Upper lobe of right lung (tissue), 1 donor: ENCODE results near the gene GLO1. TPM values are rescaled to one million over a fixed set of nuclear protein-coding genes. Genes with fewer than 3 reads are reported as not detected.

Experiments used
- ATAC-seq: fragments of 200-7000 bp; cut with Tn5 transposase; one replicate; pipeline ENCODE4 v1.9.1; 2020; ENCODE audit warnings: mild to moderate bottlenecking, moderate library complexity
- DNase-seq: peaks from one replicate; pipeline ENCODE4 v3.0.0-alpha.2; 2020
- H3K27ac ChIP-seq: fragments of 200-600 bp; one replicate; pipeline ENCODE4 v1.8.0; 2022
- H3K27me3 ChIP-seq: fragments of 200-600 bp; one replicate; pipeline ENCODE4 v1.8.0; 2022; ENCODE audit warnings: mild to moderate bottlenecking
- H3K36me3 ChIP-seq: fragments of 200-600 bp; one replicate; pipeline ENCODE4 v1.8.0; 2022
- H3K4me1 ChIP-seq: fragments of 200-600 bp; one replicate; pipeline ENCODE4 v1.8.0; 2022
- H3K4me3 ChIP-seq: fragments of 200-600 bp; one replicate; pipeline ENCODE4 v1.8.0; 2022; ENCODE audit warnings: mild to moderate bottlenecking
- H3K9me3 ChIP-seq: fragments of 200-600 bp; one replicate; pipeline ENCODE4 v1.8.0; 2022
- intact Hi-C: fragments of 100-400 bp; cut with DNase I; formaldehyde crosslinking; loops from one replicate; pipeline ENCODE4 v1.11.0; 2022
- total RNA-seq: library from RNA; stranded (reverse); fragmentation: NEBNext Ultra II Directional; extraction: Animal tissue kit (Norgen Biotek cat#: 25700); gene quantifications from one replicate; pipeline ENCODE4 v1.2.1, GENCODE V29; 2021
- TF ChIP-seq, protein P1 (sequence below): fragments of 200-600 bp; IDR thresholded peaks from one replicate; pipeline ENCODE4 v1.8.0; 2022; ENCODE audit warnings: antibody characterized with exemption
- donor health status: DM: no; HTN: yes; CAD: no; lungs with severe emphysema.

Gene GLO1
- total RNA-seq, 1 donor from 2014 or later: 91.4 TPM

DNA sequence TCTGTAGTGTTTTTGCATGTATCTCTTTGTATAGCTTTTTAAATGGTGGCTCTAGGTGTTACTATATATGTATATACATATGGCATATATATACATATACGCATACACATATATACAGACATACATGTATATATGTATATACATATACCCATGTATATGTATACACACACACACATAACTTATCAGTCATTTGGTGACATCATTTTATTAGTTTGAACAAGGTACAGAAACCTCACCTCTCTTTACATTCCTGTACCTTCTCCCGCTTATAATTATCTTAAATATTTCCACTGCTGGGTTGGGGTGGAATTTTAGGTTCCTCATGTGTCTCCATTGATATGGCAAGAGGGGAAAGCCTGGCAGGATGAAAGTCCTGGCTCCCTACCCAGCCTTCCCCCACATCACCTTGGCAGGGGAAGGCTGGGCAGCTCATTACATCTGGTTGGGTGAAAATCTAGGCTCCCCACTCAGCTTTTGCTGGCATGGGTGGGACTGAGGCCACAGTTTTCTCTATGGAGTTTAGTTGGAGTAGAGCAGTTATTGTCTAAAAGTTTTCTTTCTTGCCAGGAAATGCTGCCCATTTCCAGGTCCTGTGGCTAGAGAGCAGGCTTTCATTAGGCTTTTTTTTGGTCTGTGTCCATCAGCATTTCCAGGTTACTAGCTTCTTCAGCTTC, 7.6 kb downstream of the GLO1 start:
- H3K9me3 ChIP-seq: peaks cover 3% of the 10 kb centered on the region
- no peak for ATAC-seq
- no peak overlapping the region for H3K27ac ChIP-seq
- H3K36me3 ChIP-seq: no peaks in the 10 kb centered on the region
- H3K4me1 ChIP-seq: no peaks in the 10 kb centered on the region
- TF ChIP-seq, protein P1, sequence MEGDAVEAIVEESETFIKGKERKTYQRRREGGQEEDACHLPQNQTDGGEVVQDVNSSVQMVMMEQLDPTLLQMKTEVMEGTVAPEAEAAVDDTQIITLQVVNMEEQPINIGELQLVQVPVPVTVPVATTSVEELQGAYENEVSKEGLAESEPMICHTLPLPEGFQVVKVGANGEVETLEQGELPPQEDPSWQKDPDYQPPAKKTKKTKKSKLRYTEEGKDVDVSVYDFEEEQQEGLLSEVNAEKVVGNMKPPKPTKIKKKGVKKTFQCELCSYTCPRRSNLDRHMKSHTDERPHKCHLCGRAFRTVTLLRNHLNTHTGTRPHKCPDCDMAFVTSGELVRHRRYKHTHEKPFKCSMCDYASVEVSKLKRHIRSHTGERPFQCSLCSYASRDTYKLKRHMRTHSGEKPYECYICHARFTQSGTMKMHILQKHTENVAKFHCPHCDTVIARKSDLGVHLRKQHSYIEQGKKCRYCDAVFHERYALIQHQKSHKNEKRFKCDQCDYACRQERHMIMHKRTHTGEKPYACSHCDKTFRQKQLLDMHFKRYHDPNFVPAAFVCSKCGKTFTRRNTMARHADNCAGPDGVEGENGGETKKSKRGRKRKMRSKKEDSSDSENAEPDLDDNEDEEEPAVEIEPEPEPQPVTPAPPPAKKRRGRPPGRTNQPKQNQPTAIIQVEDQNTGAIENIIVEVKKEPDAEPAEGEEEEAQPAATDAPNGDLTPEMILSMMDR: no peak
- no peaks in the 10 kb centered on the region for H3K27me3 ChIP-seq
- intact Hi-C loops: no loop called here
- DNase-seq: no peak
- H3K4me3 ChIP-seq: no peak overlapping the region

DNA sequence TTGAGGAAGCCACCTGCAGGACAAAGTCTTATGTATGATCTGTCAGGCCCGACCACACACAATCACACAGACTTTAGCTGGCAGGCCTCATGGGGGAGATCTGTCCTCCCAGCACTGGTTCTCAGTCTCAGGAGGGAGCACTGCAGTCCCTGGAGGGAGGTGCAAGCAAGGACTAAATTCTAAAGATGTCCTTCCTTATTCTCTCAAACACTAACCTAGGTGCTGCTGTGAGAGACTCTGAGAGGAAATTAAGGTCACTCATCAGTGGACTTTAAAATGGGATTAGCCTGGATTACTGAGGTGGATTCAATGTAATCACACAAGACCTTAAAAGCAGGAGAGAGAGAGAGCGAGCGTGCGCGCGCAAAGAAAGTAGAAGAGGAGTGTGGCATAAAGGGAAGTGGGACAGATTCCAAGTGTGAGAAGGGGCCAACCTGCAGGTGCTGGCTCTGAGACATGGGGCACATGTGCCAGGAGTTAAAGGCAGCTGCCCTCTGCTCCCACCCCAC, 14.3 kb downstream of the GLO1 start:
- Histone ChIP-seq H3K27ac (no peak overlapping the region), H3K4me1 (peaks cover 5% of the 10 kb centered on the region), H3K36me3 (peaks cover 10% of the 10 kb centered on the region), H3K9me3 (no peaks in the 10 kb centered on the region), H3K27me3 (no peaks in the 10 kb centered on the region), H3K4me3 (no peak overlapping the region)
- intact Hi-C loops: no loop called here
- DNase-seq: no peak
- TF ChIP-seq, protein P1: no peak
- ATAC-seq: peak; percentile 35

DNA sequence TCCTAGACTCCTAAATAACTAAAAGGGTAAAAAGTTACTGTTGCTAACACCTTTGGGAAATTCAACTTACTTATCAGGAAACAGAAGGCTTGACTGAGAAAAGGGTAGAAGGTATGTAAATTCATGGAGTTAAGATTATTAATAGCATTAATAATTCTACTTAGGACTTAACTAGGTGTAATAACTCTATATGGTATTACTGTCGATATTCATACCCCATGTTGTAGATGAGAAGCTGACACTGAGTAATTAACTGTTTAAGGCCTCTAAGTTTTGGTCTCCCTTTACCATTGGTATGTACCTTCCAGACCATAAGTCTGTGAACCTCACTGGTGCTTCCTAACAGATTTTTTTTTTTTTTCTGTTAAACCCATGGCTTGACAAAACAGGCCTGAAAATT, 15.4 kb downstream of the GLO1 start:
- DNase-seq: no peak
- H3K4me1 ChIP-seq: peaks cover 5% of the 10 kb centered on the region

DNA sequence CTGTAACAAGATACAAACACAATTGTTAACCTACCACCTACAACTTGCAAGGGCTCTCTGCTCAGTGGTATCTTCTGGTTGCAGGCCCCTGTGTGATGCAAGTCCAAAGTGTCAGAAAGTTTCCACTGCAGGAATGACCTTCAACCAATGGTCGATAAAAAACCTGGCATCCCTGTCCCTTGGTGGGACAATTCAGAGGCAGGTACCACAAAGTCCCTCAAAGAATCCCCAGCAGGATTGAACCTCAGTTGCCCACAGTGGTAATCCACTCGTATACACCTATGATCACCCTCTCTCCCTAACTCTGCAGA, 15.9 kb downstream of the GLO1 start:
- DNase-seq (no peak), ATAC-seq (no peak)
- H3K4me3 ChIP-seq: no peak overlapping the region
- no peak overlapping the region for H3K27ac ChIP-seq
- H3K9me3 ChIP-seq: no peaks in the 10 kb centered on the region
- intact Hi-C loops: no loop called here
- TF ChIP-seq, protein P1: no peak
- H3K27me3 ChIP-seq: no peaks in the 10 kb centered on the region
- H3K4me1 ChIP-seq: peaks cover 5% of the 10 kb centered on the region
- peaks cover 26% of the 10 kb centered on the region for H3K36me3 ChIP-seq

More for the DNA sequence above, 15.4 kb downstream of the GLO1 start:
- H3K36me3 ChIP-seq: peaks cover 21% of the 10 kb centered on the region
- H3K9me3 ChIP-seq: no peaks in the 10 kb centered on the region
- H3K4me3 ChIP-seq: no peak overlapping the region
- H3K27ac ChIP-seq: no peak overlapping the region
- TF ChIP-seq, protein P1: no peak
- ATAC-seq: no peak
- intact Hi-C loops: no loop called here
- no peaks in the 10 kb centered on the region for H3K27me3 ChIP-seq

DNA sequence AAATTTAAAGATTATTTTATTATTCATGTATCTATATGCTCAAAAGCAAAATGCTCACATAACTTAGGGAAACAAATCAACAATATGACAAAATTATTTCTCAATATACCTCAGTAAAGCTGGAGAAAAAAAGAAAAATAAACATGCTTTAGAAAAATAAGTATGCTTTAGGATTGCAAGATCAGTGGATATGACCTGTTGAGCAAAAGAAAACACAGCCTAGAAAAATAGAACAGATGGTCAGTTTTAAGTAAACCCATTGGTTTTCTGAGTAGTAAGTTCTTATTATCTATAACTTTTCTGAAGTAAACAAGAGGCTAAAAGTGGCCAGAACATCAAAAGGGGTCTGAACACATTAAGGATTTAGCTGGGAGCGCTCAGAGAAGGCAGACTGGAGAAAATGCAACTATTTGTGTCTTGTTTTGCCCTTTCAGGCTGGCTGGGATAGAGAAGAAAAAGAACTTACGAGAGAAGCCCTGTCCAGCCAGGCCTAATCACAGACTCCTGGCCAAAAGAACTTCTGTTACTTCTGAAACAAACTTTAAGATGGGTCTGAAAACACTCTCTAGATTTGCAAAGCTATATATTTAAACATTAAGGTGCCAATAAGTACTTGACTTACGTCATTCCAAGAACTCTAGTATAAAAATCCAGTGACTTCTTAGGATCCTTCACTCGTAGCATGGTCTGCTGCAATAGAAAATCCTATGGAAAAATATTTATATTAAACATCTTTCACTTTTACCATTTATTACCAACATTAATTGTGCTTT, 16.5 kb downstream of the GLO1 start:
- no peak for DNase-seq
- Histone ChIP-seq H3K4me3 (no peak overlapping the region), H3K27me3 (no peaks in the 10 kb centered on the region), H3K4me1 (peaks cover 5% of the 10 kb centered on the region), H3K27ac (no peak overlapping the region), H3K9me3 (no peaks in the 10 kb centered on the region), H3K36me3 (peaks cover 32% of the 10 kb centered on the region)
- TF ChIP-seq, protein P1: no peak
- ATAC-seq: no peak
- intact Hi-C loops: no loop called here
